NCI-H1092 treated with DMSO at 0.1 percent for 48 hours (cell line): ENCODE measurements around the gene KLKB1.

ENCODE experiments used
- DNase-seq: peaks from one replicate; lab custom pipeline; 2025; lab: John Stamatoyannopoulos, UW

The KLKB1 gene

DNA sequence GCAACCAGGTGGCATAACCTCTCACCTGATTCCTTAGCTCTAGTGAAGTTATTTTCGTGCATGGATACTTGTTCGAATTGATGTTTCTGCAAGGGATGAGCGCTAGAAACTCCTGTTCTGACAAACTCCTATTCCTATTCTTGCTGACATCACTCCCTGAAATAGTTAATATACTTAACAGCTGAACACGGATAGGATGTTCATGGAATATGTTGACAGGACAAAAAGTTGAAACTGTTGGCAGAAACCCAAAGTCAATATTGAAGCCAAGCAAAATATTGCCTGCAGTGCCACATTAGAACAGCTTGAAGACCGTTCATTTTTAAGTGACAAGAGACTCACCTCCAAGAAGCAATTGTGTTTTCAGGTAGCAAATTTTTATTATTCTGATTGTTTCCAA is at the start of gene KLKB1:
KLKB1 (plus strand) TSS at position 287 of the 400 bp plus-strand sequence. CDS start 689 bp downstream, outside the sequence.
- peak; percentile 24 for DNase-seq

DNA sequence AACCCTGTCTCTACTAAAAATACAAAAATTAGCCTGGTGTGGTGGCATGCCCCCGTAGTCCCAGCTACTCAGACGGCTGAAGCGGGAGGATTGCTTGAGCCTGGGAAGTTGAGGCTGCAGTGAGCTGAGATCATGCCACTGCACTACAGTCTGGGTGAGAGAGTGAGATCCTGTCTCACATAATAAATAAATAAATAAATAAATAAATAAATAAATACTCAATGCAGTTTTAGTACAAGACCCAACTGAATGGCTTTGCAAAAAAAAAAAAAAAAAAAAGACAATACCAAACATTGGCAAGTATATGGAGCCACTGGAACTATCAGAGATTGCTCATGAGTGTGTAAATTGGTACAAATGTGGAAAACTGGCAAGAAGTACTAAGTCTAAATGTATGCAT is 39.2 kb upstream of the KLKB1 start:
- no peak for DNase-seq

DNA sequence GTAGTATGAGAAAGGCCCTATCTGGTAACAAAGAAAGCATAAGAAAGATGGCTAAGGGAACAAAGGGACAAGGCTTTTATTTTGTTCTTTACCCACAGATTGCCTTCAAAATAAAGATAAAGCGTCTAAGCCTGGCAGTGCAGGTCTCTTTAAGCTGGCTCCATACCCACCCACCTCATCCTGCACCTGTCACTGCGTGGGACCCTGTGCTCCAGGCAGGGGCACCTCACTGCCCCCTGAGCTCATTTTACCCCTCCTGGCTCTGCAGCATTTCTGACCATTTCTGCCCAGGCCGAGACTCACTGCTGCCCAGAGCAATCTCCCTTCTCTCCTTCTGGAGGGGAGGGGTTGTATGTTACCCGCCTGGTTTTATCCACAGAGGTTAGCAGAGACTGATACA is 37.7 kb upstream of the KLKB1 start:
- no peak for DNase-seq

GRCh38 chr4:186190581-186191199 is 36.6 kb upstream of the KLKB1 start:
- DNase-seq, result peak; percentile 76

DNA sequence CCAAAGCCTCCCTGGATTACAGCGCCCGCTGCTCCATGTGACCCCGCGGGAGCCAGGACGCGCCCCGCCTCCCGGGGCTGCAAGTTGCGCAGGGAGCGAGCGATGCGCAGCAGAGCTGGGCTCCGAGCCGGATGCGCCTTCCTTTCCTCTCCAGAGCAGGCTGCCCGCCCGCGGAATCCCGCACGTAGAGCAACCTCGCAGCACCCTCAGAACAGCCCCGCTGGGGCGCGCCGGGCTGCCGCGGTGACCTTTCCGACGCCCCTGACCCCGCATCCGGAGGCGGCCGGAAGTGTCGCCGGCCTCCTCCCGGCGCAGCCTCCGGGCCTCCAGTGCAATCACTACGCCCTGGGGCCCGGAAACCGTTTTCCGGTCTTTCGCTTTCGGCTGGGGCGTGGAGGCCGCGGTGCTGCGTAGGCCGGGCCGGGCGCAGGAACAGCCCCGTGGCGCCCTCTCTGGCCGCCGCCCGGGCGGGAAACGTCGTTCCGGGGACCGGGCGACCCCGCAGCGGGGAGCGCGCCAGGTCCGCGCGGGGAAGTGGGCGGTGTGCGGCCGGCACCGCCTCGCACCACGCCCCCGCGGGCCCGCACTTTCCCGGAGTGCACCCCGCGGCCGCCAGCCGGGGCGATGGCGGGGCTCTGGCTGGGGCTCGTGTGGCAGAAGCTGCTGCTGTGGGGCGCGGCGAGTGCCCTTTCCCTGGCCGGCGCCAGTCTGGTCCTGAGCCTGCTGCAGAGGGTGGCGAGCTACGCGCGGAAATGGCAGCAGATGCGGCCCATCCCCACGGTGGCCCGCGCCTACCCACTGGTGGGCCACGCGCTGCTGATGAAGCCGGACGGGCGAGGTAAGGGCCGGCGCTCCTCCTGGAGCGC is 35.9 kb upstream of the KLKB1 start, which contains the start of gene CYP4V2:
CYP4V2 (plus strand) TSS at position 368 of the 866 bp plus-strand sequence; CDS start at position 625, 257 bp downstream.
- DNase-seq, result peak; percentile 80

DNA sequence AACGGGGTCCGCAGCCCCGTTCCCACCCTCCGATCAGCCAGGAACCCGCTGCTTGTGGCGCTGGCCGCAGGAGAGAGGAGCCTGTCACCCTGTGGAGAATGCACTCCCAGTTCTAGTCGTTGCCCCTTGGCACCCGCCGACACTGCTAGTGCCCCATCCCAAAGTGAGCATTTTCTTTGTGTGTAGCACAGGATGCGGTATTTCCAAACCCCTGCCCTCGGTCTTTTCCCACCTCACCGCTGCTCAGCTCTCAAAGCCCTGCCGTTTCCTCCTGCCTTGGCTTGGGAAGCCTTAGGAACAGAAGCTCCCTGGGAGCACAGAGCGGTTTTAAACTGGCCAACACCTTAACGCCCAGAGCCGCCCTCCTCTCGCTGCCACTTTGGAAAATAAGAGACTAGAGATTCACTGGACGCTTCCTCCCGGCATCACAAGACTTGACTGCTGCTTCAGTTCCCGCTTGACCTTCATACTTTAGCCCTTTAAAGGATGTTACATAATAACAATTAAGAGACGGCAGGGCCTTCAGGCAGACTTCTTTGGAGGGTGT is 35.2 kb upstream of the KLKB1 start:
- DNase-seq, result peak; percentile 75

GRCh38 chr4:186193851-186194250 is 33.5 kb upstream of the KLKB1 start:
- DNase-seq, result no peak

GRCh38 chr4:186196063-186196462 is 31.2 kb upstream of the KLKB1 start:
- DNase-seq, result no peak

GRCh38 chr4:186200516-186200915 is 26.8 kb upstream of the KLKB1 start:
- no peak for DNase-seq

DNA sequence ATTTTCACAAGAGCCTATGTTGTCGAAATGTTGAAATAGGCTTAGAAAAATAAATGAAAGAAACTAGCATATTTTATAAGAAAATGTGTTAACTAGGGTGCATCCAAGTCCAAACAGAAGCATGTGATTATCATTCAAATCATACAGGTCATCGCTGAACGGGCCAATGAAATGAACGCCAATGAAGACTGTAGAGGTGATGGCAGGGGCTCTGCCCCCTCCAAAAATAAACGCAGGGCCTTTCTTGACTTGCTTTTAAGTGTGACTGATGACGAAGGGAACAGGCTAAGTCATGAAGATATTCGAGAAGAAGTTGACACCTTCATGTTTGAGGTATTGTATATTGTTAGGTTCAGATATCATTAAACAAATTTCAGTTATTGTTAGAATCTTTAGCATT is 26.3 kb upstream of the KLKB1 start:
- DNase-seq, result no peak

- no peak for DNase-seq
Observed at GRCh38 chr4:186201535-186202230, 25.6 kb upstream of the KLKB1 start.

DNA sequence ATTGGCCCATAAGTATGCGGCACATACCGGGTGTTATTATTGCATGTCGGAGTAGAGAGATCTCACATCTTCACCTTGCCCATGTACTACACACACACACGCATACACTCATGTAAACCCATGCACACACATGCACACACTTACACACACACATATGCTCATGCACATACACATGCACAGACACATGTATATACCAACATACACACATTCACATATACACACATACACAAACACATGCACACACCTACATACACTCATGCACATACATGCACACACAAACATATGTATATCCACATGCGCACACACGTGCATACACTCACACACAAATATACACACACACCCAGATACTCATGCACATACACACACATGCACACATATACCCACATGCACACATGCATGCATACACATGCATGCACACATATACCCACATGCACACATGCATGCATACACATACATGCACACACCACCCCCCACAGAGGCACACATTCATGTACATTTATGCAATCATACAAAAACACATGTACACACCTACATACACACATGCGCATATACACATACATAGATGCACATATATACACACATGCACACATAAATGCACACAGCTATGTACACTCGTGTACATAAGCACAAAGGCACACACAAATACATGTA is 24.7 kb upstream of the KLKB1 start:
- no peak for DNase-seq

- peak; percentile 38 for DNase-seq
Observed at GRCh38 chr4:186203406-186203805, 23.9 kb upstream of the KLKB1 start.

DNA sequence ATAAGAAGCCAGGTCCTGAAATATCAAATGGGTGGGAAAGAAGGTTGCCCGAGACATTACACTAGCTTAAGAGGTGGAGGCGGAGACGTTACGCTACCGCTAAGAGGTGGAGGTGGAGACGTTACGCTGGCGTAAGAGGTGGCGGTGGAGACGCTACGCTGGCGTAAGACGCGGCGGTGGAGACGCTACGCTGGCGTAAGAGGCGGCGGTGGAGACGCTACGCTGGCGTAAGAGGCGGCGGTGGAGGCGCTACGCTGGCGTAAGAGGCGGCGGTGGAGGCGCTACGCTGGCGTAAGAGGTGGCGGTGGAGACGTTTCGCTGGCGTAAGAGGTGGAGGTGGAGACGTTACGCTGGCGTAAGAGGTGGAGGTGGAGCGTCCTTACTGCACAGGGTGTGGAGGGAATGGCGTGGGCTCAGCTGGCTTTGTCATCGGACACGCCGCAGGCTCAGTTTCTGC is 23.2 kb upstream of the KLKB1 start:
- DNase-seq, result peak; percentile 55

GRCh38 chr4:186204686-186205085 is 22.6 kb upstream of the KLKB1 start:
- no peak for DNase-seq

DNA sequence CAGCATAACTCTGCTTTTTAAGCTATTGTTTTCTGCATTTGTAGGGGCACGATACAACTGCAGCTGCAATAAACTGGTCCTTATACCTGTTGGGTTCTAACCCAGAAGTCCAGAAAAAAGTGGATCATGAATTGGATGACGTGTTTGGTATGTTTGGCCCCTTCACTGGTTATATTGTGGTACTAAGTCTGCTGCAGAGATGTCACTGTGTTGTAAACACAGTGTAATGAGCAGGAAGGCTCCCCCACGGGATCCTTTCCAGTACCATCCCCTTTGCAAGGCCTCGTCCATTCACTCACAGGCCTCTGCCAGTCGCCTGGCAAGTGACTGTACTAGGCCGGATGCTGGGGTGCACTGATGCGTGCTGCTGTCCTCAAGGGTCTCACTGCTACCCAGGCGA is 22.2 kb upstream of the KLKB1 start:
- no peak for DNase-seq

DNA sequence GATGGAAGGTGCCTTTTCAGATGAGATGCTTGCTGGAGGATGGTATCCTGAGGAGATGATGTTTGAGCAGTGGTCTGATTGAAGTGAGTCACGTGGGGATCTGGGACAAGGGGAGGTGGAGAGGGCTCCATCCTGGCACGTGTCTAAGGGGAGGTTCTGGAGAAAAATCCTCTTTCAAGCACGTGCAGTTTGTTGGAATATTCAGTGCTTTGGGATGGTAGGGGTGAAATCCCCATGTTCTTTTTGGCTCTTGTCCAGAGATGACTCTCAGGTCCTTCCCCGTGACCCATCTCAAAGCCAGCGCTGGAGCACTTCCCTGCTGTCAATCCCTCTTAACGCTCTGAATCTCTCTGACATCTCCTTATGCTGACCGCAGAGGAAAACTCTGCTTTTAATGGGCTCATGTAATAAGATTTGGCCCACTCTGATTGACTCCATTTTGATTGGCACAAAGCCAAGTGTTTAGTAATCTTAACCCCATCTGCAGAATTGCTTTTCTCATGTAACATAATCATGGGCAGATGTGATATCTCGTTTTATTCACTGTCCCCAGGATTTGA is 10.8 kb upstream of the KLKB1 start:
- DNase-seq, result no peak

DNA sequence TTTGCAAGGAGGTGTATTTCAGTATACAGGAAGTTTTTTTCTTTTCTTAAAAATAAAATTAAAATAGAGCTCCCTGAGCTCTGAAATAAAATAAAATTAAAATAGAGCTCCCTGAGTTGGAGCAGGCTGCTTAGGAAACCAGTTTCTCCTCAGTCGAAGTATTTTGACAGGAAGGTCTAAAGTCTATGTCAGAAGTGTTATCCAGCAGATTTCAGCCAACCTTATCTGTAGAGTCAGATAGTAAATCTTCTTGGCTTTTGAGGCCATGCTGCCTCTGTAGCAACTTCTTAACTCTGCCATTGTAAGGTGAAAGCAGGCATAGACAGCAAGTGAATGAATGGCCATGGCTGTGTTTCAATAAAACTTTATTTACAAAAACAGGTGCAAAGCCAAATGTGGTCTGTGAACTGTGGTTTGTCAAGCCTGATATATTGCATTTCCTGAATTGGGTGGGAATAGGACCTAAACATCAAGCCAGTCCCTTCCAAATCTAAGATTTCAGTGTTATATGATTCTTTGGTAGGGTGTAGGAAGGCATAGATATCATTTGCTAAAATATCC is 9.5 kb upstream of the KLKB1 start:
- no peak for DNase-seq

- DNase-seq, result no peak
Observed at GRCh38 chr4:186221624-186222023, 5.7 kb upstream of the KLKB1 start.

- DNase-seq, result no peak
Observed at GRCh38 chr4:186225848-186226247, 1.5 kb upstream of the KLKB1 start.

- no peak for DNase-seq
Observed at GRCh38 chr4:186226521-186227189, 652 bp upstream of the KLKB1 start.
